Ammon's horn (tissue), 1 donor: ENCODE results near the gene MYH10.

ENCODE experiments used
- DNase-seq: peaks from one replicate; pipeline ENCODE4 v3.0.0-alpha.2; 2016; ENCODE audit warnings: low spot score

Gene MYH10

GRCh38 chr17:8649157-8650118 is 18.9 kb upstream of the MYH10 start:
- DNase-seq = no peak

GRCh38 chr17:8647956-8648355 is 17.4 kb upstream of the MYH10 start:
- no peak for DNase-seq

- DNase-seq = no peak
These were observed 16.7 kb upstream of the MYH10 start for GRCh38 chr17:8647202-8647601.

GRCh38 chr17:8644507-8644902 is 14.0 kb upstream of the MYH10 start:
- DNase-seq = no peak

GRCh38 chr17:8643855-8644506 is 13.5 kb upstream of the MYH10 start:
- DNase-seq = no peak

GRCh38 chr17:8639709-8640108 is 9.2 kb upstream of the MYH10 start:
- no peak for DNase-seq

- no peak for DNase-seq
These were observed 1.5 kb upstream of the MYH10 start for GRCh38 chr17:8632061-8632460.

- DNase-seq = no peak
These were observed 991 bp upstream of the MYH10 start for GRCh38 chr17:8631554-8631877.

- peak; percentile 99 for DNase-seq
These were observed 453 bp upstream of the MYH10 start for GRCh38 chr17:8630802-8631553.

- DNase-seq = peak; percentile 14
These were observed 926 bp downstream of the MYH10 start for GRCh38 chr17:8629371-8630226.

GRCh38 chr17:8628609-8629169 is 1.8 kb downstream of the MYH10 start:
- no peak for DNase-seq

- DNase-seq = no peak
These were observed 2.4 kb downstream of the MYH10 start for GRCh38 chr17:8628172-8628571.

- no peak for DNase-seq
These were observed 6.9 kb downstream of the MYH10 start for GRCh38 chr17:8623591-8623990.

- DNase-seq = no peak
These were observed 8.3 kb downstream of the MYH10 start for GRCh38 chr17:8622191-8622590.

- DNase-seq = no peak
These were observed 8.9 kb downstream of the MYH10 start for GRCh38 chr17:8621585-8621984.

GRCh38 chr17:8619294-8619693 is 11.2 kb downstream of the MYH10 start:
- no peak for DNase-seq

GRCh38 chr17:8618825-8619224 is 11.7 kb downstream of the MYH10 start:
- no peak for DNase-seq

- DNase-seq = no peak
These were observed 15.5 kb downstream of the MYH10 start for GRCh38 chr17:8614988-8615387.

GRCh38 chr17:8611619-8612298 is 18.8 kb downstream of the MYH10 start:
- DNase-seq = no peak

- no peak for DNase-seq
These were observed 19.4 kb downstream of the MYH10 start for GRCh38 chr17:8611137-8611536.

- DNase-seq = no peak
These were observed 20.0 kb downstream of the MYH10 start for GRCh38 chr17:8610558-8610957.
